ENCODE measurements around the gene INTU.
A peak's percentile ranks its signal among the peaks of the same experiment; 100 is the strongest.
"Not testable (repeated sequence)": the region's sequence is repeated elsewhere in the genome, so short reads cannot be mapped to it uniquely, and the experiment has no call there.

Gene INTU

DNA sequence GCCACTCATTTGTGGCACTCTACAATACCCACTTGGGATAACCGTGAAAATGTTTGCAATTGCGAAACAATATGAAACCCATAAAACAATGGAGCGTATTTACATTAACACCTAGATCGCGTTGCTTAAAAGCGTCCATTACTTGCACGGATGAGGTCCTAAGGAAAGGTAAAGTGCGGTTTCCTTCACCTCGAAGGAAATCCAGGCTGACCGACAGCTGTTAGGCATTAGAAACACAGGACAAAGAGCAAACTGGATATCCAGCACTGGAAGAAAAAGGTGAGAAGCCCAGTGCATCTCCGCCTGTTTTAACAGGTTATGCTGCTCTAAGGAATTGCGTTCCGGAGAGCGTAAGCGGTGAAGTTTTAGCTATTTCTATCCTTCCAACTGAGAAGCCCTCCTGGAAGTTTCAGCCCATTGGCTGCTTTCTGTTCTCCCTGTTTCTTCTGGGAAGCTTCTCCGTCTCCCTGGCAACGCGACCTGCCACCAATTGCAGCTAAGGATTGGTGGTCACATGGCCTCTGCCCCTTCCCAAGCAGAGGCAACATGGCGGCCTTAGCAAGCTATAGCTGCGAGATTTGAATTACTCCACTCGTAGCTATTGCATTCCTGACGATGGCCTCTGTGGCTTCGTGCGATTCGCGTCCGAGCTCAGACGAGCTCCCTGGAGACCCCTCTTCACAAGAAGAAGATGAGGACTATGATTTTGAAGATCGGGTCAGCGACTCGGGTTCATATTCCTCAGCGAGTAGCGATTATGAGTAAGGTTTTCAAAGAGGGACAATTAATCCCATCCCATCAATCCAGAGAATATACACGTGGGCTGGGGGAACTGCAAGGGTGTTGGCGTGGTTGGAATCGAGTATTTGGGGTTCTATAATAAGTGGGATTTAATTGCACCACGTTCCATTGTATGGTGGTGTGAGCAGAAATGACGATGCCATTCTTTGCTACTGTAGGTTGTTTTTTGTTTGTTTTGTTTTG lies at the start of gene INTU:
Gene INTU (plus strand): TSS at position 538 of the 984 bp plus-strand sequence. CDS start 78 bp downstream, at position 616.
- DNase-seq = peak; percentile 41 to 97 (median 88)

DNA sequence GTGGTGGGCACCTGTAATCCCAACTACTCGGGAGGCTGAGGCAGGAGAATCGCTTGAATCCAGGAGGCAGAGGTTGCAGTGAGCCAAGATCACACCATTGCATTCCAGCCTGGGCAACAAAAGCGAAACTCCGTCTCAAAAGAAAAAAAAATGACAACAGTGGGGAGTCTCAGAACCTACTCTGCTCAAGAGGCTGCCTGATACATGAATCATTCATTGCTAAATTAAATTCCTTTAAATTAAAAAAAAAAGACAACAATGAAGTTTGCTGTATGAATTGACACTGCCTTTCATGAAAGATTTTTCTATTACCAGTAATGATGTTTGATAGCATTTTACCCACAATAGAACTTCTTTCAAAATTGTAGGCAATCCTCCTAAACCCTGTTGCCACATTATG lies 46.3 kb upstream of the INTU start:
- DNase-seq = not testable (repeated sequence)

GRCh38 chr4:127586922-127587571 lies 45.7 kb upstream of the INTU start:
- DNase-seq = no peak

DNA sequence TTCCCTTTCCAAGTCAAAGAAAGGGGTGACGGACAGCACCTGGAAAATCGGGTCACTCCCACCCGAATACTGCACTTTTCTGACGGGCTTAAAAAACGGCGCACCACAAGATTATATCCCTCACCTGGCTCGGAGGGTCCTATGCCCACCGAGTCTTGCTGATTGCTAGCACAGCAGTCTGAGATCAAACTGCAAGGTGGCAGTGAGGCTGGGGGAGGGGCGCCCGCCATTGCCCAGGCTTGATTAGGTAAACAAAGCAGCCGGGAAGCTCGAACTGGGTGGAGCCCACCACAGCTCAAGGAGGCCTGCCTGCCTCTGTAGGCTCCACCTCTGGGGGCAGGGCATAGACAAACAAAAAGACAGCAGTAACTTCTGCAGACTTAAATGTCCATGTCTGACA lies 43.6 kb upstream of the INTU start:
- not testable (repeated sequence) for DNase-seq

DNA sequence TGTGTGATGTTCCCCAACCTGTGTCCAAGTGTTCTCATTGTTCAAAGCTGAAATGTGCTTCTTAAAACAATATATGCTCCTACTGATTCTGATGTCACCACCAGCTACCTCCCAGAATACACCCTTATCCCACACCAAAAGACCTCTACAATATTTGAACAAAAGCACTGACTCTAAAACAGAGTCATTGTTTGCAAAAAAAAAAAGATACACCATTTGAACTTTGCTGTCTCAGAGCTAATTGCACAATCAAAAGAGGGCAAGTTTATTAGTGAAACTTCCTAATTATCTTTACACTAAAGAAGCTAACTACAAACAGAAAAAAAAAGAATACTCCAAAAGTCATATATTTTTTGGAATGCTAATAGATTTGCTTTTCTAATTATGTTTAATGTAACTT lies 34.1 kb upstream of the INTU start:
- no peak for DNase-seq

DNA sequence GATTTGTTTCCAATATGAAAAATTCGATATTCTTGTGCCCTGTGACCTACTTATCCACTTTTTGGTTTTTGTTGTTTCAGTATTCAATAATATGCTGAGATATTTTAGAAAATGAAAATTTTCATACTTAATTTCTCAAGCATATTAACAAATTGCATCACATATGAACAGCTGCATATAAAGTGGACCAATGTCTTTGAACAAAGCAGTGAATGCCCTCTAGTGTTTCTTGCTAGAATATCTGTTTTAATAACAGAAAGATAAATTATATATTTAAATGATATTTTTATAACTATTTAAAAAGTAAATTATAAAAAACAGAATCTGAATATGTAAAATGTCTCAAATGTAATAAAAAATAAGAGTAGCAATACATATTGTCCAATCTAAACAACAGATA lies 31.7 kb upstream of the INTU start:
- DNase-seq = no peak

GRCh38 chr4:127604949-127605709 lies 27.6 kb upstream of the INTU start:
- no peak for DNase-seq

- no peak for DNase-seq
Measured at GRCh38 chr4:127606823-127607222, 25.9 kb upstream of the INTU start.

- no peak for DNase-seq
Measured at GRCh38 chr4:127609484-127609883, 23.3 kb upstream of the INTU start.

DNA sequence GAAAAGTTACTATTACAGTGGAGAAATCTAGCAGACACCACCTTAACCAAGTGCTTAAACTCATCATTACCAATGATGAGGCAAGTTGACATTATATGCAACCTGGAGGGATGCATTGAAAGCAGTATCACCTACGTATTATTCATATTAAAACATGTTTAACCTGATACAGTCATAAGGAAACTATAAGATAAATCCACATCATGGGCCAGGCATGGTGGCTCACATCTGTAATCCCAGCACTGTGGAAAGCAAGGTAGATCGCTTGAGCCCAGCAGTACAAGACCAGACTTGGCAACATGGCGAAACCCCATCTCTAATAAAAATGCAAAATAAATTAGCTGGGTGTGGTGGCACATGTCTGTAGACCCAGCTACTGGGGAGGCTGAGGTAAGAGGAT lies 22.3 kb upstream of the INTU start:
- DNase-seq = no peak

DNA sequence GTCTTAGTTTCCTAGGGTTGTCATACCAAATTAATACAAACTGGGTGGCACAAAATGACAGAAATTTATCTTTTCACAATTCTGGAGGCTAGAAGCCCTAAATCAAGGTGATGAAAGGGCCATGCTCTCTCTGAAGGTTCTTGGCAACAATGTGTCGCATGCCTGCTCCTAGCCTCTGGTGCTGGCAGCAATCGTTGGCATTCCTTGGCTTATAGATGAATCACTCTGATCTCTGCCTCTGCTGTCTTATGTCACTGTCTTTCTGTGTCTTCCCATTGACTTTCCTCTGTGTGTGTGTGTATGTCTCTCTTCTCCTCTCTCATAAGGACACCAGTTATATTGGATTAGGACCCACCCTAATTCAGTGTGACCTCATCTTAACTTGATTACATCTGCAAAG lies 15.9 kb upstream of the INTU start:
- DNase-seq = no peak

GRCh38 chr4:127618427-127618826 lies 14.3 kb upstream of the INTU start:
- no peak for DNase-seq

GRCh38 chr4:127622621-127622920 lies 10.2 kb upstream of the INTU start:
- peak in 3 of 58 donors; percentile 2 to 10 (median 7) for DNase-seq

- peak in 39 of 58 donors; percentile 7 to 67 (median 34) for DNase-seq
Measured at GRCh38 chr4:127622921-127623796, 9.6 kb upstream of the INTU start.

- DNase-seq = peak in 25 of 58 donors; percentile 3 to 56 (median 29)
Measured at GRCh38 chr4:127623797-127624083, 9.0 kb upstream of the INTU start.

- no peak for DNase-seq
Measured at GRCh38 chr4:127624173-127624572, 8.6 kb upstream of the INTU start.

DNA sequence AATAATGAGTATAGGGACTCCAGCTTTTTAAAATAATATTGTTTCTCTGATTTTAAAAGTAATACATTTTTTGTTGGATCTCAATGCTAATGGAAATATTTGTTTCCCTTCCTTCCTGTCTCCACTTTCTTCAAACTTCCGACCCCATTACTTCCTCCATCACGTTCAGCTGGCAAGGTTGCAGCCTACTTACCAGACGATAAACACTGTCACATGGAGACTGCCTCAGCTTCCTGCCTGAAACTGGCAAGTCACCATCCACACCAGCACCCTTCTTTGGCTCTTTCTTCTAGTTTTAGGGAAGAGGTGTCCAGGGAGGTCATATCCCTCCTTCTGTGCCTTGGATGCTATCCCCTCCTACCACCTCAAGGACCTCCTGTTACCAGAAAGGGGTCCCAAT lies 3.4 kb upstream of the INTU start:
- no peak for DNase-seq

DNA sequence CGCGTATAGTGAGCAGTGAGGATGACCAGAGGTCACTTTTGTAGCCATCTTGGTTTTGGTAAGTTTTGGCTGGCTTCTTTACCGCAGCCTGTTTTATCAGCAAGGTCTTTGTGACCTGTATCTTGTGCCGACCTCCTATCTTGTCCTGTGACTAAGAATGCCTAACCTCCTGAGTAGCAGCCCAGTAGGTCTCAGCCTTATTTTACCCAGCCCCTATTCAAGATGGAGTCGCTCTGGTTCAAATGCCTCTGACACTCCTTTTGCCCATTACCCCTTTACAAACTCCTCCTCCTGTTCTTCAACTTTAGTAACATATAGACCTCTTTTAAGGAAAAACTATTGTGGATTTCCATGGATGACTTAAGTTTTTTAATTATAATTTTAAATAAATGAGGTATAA lies 2.6 kb upstream of the INTU start:
- DNase-seq = no peak

- no peak for DNase-seq
Measured at GRCh38 chr4:127631420-127631819, 1.3 kb upstream of the INTU start.

DNA sequence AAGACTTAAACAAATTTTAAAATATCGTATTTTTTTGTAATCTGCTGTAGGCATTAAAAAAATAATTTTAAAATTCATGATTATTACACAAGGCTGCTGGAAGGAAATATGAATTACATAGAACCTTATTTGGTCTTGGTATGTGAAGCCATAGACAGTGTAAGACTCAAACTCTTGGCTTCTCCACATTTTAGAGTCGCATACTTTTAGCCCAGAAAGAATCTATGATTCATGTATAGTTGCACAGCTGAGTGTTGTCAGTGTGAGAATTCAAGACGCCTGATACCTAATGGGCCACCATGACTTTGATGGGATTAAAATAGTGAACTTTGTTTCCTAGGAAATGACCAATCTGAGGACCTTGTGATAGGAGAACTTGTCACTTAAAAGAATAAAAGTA lies 1.4 kb downstream of the INTU start:
- DNase-seq = no peak

- no peak for DNase-seq
Measured at GRCh38 chr4:127641524-127641923, 8.8 kb downstream of the INTU start.
